ENCODE measurements around the gene GLIS1.

Gene GLIS1

GRCh38 chr1:53735261-53735660 is 3.7 kb downstream of the GLIS1 start:
- DNase-seq = no peak

DNA sequence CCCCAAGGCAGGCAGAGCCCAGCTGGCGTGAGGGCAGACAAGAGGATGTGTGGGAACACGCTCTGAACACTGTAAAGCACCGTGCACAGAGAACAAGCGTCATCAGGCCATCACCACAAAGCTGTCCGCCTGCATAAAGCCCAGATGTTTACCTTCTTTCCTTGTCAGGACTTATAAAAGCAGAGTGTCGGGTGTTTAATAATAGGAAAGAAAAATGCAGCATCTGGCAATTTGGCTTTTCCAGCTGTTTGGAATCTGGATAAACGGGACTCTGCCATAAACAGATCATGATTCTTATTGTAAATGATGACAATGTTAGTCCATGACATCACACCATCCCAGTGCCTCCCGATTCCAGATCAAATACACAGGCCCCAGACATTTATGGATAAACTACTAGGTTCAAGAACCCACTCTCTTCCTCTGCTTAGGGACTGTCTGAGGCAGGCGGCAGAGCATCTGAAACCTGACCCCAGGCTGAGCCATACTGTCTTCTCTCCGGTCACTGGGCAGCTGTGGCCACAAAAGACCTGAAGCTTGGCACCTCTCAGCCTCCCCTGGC is 4.2 kb downstream of the GLIS1 start:
- no peak for DNase-seq

- DNase-seq = no peak
Measured at GRCh38 chr1:53733975-53734649, 4.9 kb downstream of the GLIS1 start.

DNA sequence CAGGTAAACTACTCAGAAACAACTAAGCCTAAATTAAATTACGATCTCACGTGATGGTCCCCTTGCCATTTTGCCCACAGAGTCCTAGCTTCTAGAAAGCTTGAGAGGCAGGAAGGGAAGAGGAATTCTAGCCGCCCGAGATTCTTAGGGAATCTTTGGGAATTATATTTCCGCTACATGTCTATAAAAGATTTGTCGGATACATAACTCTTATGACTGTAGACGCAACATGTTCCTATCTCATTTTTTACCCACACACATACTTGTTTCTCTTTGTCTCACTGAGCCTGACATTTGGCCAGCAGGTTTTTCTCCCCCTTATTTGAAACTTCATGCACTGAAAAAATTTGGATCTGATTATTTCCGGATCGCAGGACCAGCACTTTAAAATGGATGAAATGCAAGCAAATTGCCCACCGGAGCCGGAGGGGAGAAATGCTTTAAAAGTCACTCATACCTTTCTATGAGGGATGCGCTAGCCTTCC is 5.5 kb downstream of the GLIS1 start:
- DNase-seq = no peak

GRCh38 chr1:53732912-53733317 is 6.0 kb downstream of the GLIS1 start:
- no peak for DNase-seq

DNA sequence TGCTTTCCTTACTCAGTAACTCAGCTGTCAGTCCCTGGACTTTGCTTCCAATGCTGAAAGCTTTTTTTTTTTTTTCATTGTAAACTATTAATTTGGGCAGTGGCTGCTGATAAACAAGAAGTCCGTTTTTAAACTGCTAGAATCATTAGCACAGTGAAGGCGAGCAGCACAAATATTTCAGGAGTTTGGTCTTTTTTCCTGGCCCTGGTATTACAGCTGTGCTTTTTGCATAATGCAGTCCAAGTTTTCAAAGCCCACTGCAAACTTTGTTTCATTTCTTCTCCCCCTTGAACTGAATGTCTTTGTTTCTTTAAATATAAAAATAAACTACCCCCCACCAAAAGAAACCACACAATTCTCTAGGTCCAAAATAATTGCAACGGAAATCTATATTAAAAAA is 6.6 kb downstream of the GLIS1 start:
- no peak for DNase-seq

DNA sequence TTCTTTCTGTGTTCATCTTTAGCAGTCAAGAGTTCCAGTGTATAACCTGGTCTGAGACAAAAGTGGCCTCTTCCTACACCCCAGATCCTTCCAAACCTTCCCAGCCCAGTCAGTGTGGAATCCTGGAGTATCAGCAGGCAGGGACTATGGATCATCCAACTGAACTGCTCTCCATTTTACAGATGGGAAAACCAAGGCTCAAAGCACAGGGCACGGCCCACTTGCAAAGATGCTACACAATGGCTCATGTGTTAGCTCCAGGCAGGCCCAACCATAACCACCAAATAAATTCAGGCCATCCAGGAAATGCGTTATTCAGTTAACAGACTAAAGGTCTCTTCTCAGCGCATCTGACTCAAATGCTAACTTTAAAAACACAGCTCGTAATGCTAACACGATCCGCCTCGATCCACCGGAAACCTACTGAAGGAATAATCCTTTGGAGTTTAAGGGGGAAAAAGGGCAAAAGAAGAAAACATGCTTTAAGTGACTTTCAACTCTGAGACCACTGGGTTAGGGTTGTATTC is 7.1 kb downstream of the GLIS1 start:
- DNase-seq = no peak

DNA sequence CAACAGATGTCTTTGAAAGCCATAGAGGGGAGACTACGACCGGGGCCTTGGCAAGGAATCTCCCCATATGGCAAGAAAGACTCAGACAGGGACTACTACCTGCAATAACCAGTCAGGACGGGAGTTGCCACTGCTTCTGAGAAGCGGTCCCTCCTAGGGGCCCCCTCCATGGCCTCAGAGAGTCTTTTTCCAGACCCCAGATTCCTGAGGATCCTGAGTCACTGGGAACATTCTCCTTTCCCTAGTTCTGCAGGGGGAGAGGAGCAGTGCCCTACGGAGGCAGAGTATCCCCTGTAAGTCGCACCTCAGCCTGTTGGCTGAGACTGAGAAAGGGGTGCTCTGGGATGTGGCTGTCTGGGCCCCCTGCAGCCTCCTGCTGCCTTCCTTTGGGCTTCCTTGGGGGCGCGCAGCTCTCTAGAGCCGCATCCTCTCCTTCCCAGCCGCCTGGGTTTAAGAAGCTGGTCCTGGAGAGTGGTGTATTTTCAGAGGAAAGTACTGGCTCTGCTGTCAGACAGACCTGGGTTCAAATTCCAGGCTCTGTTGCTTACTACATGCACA is 7.8 kb downstream of the GLIS1 start:
- DNase-seq = no peak

- no peak for DNase-seq
Measured at GRCh38 chr1:53730224-53730865, 8.6 kb downstream of the GLIS1 start.

DNA sequence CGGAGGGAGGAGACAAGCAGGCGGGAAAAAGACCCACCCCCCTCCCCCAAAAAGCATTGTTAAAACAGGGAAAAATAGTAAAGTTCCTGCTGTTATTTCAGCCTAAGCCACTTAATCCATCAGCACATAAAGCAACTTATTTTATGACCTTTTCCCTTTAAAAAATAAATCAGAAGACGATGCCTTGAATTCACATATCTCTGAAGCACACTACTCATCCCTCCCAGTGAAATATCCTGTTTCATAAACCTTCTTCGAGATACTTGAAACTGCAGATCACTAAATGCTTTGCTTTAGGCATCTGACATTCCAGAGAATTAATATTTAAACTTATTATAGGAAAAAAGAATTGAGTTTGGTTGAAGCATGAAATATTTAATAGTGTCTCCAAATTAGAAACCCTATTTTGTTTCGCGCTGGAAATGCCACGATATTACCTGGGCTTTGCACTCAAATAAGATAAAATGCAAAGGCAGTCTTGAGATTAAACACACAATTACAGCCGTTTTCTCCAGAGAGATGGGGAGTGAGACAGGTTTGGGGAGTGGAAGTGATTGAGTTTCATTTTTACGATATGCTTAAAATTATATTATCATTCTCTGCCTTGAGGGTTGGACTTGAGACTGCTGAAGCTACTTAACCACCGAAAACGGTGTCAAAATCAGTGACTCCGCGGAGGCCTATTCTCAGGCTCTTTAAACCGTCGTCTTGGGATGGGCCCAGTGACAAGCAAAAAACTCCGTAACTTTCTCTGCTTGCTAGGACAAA is 9.3 kb downstream of the GLIS1 start:
- no peak for DNase-seq

- DNase-seq = no peak
Measured at GRCh38 chr1:53728702-53729455, 10.1 kb downstream of the GLIS1 start.

DNA sequence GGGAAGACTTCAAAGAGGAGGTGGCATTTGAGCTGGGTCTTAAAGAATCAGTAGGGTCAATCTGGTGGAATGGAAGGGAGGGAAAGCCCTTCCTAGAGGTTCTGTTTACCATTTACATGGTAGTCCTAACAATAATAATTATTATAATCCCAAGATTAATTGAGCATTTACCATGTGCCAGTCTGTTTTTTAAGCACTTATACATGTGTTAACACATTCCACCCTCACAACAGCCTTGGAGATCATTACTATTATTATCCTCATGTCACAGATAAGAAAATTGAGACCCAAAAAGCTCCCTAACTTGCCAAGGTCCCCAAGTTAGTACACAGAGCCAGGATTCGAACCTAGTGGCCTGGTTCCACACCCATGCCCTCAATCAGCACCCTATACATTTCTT is 10.8 kb downstream of the GLIS1 start:
- no peak for DNase-seq

DNA sequence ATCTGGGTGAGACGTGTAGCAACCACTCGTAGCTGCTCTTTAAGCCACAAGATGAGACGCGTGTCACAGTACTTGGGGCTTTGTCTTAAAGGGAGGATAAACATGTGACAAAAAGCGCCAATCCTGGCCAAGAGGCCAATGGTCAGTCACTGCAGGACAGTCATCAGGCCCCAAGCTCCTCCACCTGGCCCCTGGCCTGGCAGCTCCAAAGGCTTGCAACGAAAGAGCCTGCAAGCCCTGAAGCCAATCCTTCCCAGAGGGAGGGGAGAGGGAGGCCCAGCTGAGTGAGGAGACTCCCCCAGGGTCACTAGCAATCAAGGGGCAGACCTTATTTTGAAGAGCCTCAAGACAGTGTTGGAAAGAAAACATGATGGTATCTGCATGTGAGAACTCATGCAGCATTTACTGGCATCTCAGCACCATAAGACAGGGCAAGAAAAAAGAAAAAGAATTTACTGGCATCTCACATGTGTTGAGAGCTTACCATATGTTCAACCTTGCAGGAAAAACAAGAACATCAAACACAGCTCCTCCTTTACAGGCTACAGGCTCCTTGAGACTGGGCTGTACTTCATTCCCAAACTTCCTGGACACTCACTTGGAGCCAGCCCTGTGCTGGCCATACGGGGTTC is 11.4 kb downstream of the GLIS1 start:
- DNase-seq = no peak

- no peak for DNase-seq
Measured at GRCh38 chr1:53726009-53726600, 12.9 kb downstream of the GLIS1 start.

- no peak for DNase-seq
Measured at GRCh38 chr1:53725238-53725689, 13.7 kb downstream of the GLIS1 start.

- DNase-seq = no peak
Measured at GRCh38 chr1:53722025-53722424, 16.9 kb downstream of the GLIS1 start.

- no peak for DNase-seq
Measured at GRCh38 chr1:53721088-53721487, 17.9 kb downstream of the GLIS1 start.

DNA sequence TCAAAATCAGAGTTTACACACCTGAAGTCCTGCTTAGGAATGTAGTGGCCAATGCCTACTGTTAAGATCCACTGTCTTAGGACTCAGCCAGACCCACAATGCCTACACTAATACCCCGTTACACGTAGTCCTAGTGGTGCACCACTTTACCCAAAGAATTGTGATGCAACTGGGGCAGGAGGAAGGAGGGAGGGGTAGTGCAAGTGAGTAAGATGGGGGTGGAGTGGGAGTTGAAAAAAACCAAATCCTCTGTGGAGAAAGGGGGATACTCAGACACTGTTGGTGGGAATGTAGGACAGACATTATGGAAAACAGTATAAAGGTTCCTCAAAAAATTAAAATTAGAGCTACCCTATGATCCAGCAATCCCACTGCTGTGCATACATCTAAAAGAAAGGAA is 19.5 kb downstream of the GLIS1 start:
- DNase-seq = no peak

- DNase-seq = no peak
Measured at GRCh38 chr1:53718443-53718842, 20.5 kb downstream of the GLIS1 start.

GRCh38 chr1:53717025-53717804 is 21.7 kb downstream of the GLIS1 start:
- DNase-seq = no peak

All from activated CD4-positive, alpha-beta T cell treated with anti-CD3 and anti-CD28 coated beads, Interleukin-2, amount 50 U/mL, for 16 hours (primary cell).